22Rv1 (cell line): ENCODE data around the gene ME3.

Source experiments
- H3K27ac ChIP-seq: fragments of 450-650 bp; 2 replicates; pipeline ENCODE4 v1.5.1; 2017
- ZFX ChIP-seq: fragments of 450-650 bp; IDR thresholded peaks from 2 replicates; pipeline ENCODE4 v1.6.1; 2017; ENCODE audit warnings: antibody characterized with exemption, borderline replicate concordance
- TF ChIP-seq, protein P1 (sequence below): fragments of 450-650 bp; IDR thresholded peaks from 2 replicates; pipeline ENCODE4 v1.5.1; 2017; ENCODE audit warnings: mild to moderate bottlenecking

ME3 gene

DNA sequence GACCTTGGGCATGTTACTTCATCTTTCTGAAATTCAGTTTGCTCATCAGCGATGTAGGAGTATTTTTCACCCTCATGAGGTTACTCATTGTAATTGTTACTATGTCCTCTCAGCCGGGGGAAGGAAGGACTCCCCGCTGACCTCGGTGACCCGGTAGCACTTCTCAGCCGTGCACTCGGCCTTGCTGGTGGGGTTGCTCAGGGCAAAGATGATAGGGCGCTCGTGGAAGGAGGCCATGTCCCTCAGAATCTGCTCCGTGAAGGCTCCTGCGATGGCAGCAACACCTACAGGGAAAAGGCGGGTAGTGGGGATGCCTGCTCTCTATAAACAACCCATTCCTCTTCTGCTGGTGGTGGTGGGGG lies 225.5 kb downstream of the ME3 start:
- no peak overlapping the region for H3K27ac ChIP-seq
- TF ChIP-seq ZFX: no peak

DNA sequence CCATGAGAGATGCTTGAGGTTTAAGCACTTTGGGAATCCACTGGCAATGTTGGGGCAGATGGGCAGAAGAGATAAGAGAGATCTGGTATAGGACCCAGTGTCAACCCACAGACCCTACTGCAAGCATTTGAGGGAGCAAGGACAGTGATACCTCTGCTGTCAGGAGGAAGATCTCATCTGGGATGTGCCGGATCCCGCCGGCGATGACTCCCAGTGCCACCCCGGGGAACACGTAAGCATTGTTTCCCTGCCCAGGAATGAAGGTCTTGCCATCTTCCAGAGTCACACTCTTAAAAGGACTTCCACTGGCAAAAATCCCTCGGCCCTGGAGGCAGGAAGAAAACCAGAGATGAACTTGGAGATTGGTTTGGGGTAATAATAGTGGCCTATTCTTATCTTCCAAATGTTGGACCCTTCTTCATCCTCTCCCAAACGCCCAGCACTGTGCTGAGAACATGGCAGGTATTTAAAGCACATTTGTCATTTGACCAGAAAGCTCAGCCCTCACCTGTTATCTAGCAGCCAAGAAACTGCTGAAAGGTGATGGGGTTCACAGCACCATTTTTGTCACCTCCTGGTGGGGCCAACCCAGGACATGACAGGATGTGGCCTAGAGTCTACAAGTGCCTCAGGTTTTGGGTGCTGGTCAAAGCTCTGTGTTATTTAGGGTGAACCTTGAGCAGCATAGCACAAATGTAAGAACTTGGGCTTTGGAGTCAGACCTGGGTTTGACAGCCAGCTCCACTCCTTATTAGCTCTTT lies 226.1 kb downstream of the ME3 start:
- H3K27ac ChIP-seq: no peak overlapping the region
- TF ChIP-seq, protein P1, sequence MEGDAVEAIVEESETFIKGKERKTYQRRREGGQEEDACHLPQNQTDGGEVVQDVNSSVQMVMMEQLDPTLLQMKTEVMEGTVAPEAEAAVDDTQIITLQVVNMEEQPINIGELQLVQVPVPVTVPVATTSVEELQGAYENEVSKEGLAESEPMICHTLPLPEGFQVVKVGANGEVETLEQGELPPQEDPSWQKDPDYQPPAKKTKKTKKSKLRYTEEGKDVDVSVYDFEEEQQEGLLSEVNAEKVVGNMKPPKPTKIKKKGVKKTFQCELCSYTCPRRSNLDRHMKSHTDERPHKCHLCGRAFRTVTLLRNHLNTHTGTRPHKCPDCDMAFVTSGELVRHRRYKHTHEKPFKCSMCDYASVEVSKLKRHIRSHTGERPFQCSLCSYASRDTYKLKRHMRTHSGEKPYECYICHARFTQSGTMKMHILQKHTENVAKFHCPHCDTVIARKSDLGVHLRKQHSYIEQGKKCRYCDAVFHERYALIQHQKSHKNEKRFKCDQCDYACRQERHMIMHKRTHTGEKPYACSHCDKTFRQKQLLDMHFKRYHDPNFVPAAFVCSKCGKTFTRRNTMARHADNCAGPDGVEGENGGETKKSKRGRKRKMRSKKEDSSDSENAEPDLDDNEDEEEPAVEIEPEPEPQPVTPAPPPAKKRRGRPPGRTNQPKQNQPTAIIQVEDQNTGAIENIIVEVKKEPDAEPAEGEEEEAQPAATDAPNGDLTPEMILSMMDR: no peak
- no peak for TF ChIP-seq ZFX

DNA sequence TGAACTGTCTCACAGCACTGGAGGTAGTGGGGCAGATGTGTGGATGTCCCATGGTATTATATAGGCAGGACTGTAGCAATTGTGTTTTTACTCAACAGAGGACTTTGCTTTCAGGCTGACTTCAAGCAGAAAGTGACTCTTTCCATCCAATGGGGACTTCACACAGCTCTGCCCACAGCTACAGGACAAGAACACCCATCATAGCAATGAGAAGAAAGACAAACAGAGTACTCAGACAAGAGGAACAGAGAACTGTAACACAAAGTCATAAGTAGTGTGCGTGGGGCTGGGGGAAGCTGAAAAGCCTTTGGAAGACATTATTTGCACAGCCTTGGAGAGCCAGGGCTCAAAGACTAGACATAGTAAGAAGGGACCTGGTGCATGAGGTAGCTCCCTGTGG lies 227.4 kb downstream of the ME3 start:
- TF ChIP-seq, protein P1: no peak
- no peak for TF ChIP-seq ZFX
- no peak overlapping the region for H3K27ac ChIP-seq

DNA sequence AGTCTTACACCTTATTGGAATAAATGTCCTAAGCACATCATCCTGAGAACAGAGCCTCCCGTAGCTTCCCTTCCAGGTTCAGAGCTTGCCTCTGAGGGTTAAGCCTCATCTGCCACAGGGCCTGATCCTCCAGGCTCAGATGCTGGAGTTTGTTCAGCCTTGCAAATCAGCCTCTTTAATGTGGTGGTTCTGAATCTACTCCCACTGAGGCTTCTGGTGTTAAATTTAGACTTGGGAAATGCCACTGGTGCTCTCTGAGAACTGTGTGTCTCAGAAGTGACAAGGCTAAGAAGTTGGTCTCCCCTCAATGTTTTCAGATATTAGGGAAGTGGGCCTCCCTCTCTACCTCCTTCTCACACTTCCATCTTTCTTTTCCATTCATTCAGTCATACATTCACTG lies 229.0 kb downstream of the ME3 start:
- no peak overlapping the region for H3K27ac ChIP-seq
- TF ChIP-seq, protein P1: no peak
- TF ChIP-seq ZFX: no peak

DNA sequence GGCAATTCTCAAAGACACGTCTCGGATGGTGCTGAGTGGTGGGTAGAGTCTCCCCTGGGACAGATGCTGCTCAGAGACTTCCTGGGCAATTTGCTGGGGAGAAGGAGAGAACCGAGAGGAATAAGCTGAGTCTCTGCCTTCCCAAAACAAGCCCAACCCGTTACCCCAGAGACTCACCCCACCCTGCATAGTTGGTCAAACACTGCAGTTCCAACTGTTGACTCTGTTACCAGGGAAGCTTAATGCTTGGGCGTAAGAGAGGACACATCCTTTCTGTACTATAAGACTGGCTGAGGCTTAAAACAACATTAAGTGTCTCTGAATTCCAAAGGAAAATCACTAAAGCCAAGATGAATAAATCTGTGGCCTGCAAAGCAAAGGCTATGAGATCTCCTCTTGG lies 229.6 kb downstream of the ME3 start:
- H3K27ac ChIP-seq: no peak overlapping the region
- TF ChIP-seq ZFX: no peak
- TF ChIP-seq, protein P1: no peak

DNA sequence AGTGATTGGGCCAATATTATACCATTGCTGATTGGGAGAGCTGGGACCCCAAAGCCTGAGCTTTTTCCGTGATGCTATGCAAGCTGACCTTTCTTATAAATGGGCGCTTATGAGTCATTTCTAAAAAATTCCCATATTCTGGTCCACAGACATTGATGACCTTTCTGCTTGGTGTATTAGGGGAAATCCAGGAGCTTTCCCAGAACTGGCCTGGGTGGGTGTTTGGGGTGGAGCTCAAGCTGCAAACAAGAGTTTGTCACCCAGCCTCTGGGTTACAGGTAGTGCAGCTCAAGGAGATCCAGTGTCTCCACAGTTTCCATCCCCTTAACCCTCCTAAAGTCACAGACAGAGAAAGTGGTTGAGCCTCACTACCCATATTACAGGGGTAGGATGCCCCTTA lies 230.0 kb downstream of the ME3 start:
- TF ChIP-seq, protein P1: no peak
- no peak for TF ChIP-seq ZFX
- H3K27ac ChIP-seq: no peak overlapping the region

DNA sequence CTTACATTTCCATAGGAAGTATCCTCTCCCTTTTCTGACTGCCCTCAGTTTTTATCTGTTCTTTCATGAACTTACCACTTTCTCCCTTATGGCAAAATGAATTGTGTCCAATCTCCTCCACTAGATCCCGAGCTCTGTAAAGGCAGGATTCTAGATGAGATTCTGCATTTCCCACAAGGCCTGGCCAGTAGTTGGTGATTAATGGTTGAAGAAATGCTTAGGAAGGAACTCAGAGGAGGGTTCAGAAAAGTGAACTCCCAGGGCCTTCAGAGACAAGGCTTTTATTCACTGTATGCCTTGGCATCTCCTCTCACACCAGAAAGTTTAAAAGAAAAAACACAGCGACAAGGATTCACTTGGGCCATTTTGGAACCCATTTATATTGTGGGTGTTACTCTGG lies 231.6 kb downstream of the ME3 start:
- TF ChIP-seq, protein P1: no peak
- H3K27ac ChIP-seq: no peak overlapping the region

DNA sequence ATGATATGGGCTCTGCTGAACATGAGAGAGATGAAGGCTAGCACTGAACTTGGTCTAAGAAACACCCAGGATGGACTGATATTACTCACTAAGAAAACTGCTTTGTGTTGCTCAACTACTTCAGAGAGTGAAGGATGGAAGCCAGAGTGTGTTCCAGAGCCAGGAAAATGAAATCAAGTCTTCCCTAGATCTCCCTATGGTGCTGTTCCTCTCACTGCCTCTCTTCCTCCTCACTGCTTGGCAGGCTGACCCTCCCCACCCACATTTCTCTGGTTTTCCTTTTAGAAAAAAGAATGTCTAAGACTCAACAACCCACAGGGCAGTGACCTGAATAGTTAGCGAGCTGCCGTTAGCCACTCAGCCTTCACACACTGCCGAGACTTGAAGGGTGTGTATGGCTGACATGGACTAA lies 232.1 kb downstream of the ME3 start:
- no peak overlapping the region for H3K27ac ChIP-seq
- TF ChIP-seq, protein P1: no peak
- no peak for TF ChIP-seq ZFX
